PC-3 (cell line): ENCODE measurements around the gene SLC15A3. TPM values are rescaled to one million over a fixed set of nuclear protein-coding genes. Genes with fewer than 3 reads are reported as not detected.
A peak's percentile ranks its signal among the peaks of the same experiment; 100 is the strongest.

Experiments
- ATAC-seq: fragments of 200-7000 bp; cut with Tn5 transposase; 2 replicates; pipeline ENCODE4 v1.9.1; 2020; ENCODE audit warnings: mild to moderate bottlenecking, moderate library complexity
- BruUV-seq: library from RNA; stranded (reverse); fragments of 400-500 nt; replicated peaks from 2 replicates; lab custom pipeline; 2021; lab: Mats Ljungman, UMichigan
- CTCF ChIA-PET: fragments of 300-600 bp; sonication (Branson Sonifier 250); formaldehyde crosslinking; loops from one replicate; lab custom pipeline; 2022; ENCODE audit warnings: antibody characterized with exemption; lab: Charles Lee
- POLR2A ChIA-PET: fragments of 300-600 bp; sonication (Branson Sonifier 250); formaldehyde crosslinking; loops from one replicate; lab custom pipeline; 2022; ENCODE audit warnings: antibody characterized with exemption; ENCODE audit not compliant: unreplicated experiment; lab: Charles Lee
- DNase-seq: peaks from one replicate; pipeline ENCODE4 v3.0.0-alpha.2; 2015
- H2AFZ ChIP-seq: fragments of 300-600 bp; sonication (generic); 2 replicates; pipeline ENCODE4 v1.6.0; 2016; ENCODE audit warnings: antibody characterized with exemption, low read length
- H3F3A ChIP-seq: fragments of 300-600 bp; sonication (generic); one replicate; pipeline ENCODE4 v1.6.0; 2017; ENCODE audit warnings: antibody characterized with exemption, low read length, control low read depth, mild to moderate bottlenecking; ENCODE audit not compliant: unreplicated experiment
- H3K27ac ChIP-seq: fragments of 300-600 bp; sonication (generic); 2 replicates; pipeline ENCODE4 v1.5.1; 2016; ENCODE audit warnings: mild to moderate bottlenecking, low read length
- H3K27me3 ChIP-seq: fragments of 300-600 bp; sonication (generic); 2 replicates; pipeline ENCODE4 v1.6.1; 2016; ENCODE audit warnings: low read length, mixed read lengths
- H3K36me3 ChIP-seq: fragments of 300-600 bp; sonication (generic); 2 replicates; pipeline ENCODE4 v1.6.1; 2016; ENCODE audit warnings: low read depth, mixed run types, low read length, mixed read lengths
- H3K4me1 ChIP-seq: fragments of 300-600 bp; sonication (generic); 2 replicates; pipeline ENCODE4 v1.5.1; 2016; ENCODE audit warnings: low read length; ENCODE audit not compliant: insufficient read depth
- H3K4me2 ChIP-seq: fragments of 300-600 bp; sonication (generic); 2 replicates; pipeline ENCODE4 v1.6.0; 2016; ENCODE audit warnings: low read length
- H3K4me3 ChIP-seq: fragments of 300-600 bp; sonication (generic); 2 replicates; pipeline ENCODE4 v1.5.1; 2016; ENCODE audit warnings: mild to moderate bottlenecking, low read length, mixed read lengths
- H3K79me2 ChIP-seq: fragments of 300-600 bp; sonication (generic); 2 replicates; pipeline ENCODE4 v1.6.1; 2017; ENCODE audit warnings: low read length, mixed read lengths
- H3K9ac ChIP-seq: fragments of 300-600 bp; sonication (generic); 2 replicates; pipeline ENCODE4 v1.6.0; 2016; ENCODE audit warnings: mild to moderate bottlenecking, low read length
- H3K9me2 ChIP-seq: fragments of 300-600 bp; sonication (generic); replicated peaks from 2 replicates; pipeline ENCODE4 v1.6.1; 2016; ENCODE audit warnings: mixed run types, low read length, mixed read lengths
- H3K9me3 ChIP-seq: fragments of 300-600 bp; sonication (generic); 2 replicates; pipeline ENCODE4 v1.6.1; 2016; ENCODE audit warnings: low read length, mixed read lengths
- H4K20me1 ChIP-seq: fragments of 300-600 bp; sonication (generic); 2 replicates; pipeline ENCODE4 v1.6.1; 2016; ENCODE audit warnings: low read length, mixed read lengths
- EZH2 ChIP-seq: fragments of 300-600 bp; sonication (generic); IDR thresholded peaks from one replicate; pipeline ENCODE4 v1.6.1; 2017; ENCODE audit warnings: antibody characterized with exemption, mild to moderate bottlenecking, low read length; ENCODE audit not compliant: unreplicated experiment
- EZH2phosphoT487 ChIP-seq: fragments of 300-600 bp; sonication (generic); IDR thresholded peaks from 2 replicates; pipeline ENCODE4 v1.6.1; 2018; ENCODE audit warnings: mild to moderate bottlenecking, antibody characterized with exemption, low read length, borderline replicate concordance
- intact Hi-C: fragments of 100-400 bp; cut with micrococcal nuclease; formaldehyde crosslinking; loops from 2 replicates; pipeline ENCODE4 v1.9.0; 2023
- total RNA-seq: library from RNA; depleted of rRNA; stranded (reverse); fragments of >200 nt; gene quantifications from 2 replicates; pipeline ENCODE4 v1.2.3, GENCODE V29; 2014
- TF ChIP-seq, protein P1 (sequence below): fragments of 300-600 bp; sonication (generic); conservative IDR thresholded peaks from 2 replicates; pipeline ENCODE4 v1.5.1; 2017; ENCODE audit warnings: antibody characterized with exemption, low read depth, mild to moderate bottlenecking, low read length

Gene SLC15A3
- total RNA-seq, 1 experiment from 2014 or later: not detected

DNA sequence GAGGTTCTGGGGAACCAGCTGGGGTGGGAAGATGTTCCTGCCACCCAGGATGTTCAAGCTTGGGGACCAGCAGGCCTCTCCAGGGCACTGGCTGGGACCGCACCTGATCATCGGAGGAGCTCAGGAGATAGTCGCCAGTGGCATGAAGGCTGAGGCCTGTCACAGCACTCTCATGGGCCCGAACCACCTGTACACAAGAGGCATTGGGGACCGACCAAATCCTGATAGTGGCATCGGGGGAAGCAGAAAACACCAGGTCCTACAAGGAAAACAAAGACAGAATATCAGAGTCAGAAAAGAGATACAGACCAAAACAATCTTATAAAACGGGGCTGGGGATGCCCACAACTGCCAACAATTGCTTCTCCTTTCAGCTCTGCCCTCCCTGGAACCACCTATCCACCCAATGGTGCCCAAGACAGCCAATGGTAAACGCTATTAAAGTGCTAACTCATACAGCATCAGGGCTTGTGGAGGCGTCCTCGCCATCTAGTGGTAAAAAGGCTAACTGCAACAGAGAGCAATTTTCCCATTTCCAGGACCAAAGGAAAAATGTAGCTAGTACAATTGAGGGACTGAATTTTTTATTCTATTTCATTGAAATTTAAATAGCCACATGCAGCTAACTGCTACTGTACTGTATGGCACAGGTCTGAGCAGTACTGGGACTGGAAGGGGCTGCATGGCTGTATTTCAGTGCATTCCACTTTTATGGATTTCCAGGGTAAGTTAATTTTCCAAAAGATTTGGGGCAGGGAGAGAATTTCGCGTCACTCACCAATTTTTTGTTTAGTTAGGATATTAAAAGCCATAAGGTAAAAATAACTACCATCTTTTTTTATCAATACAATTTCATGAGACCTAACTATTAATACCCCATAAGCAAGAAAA, 52.7 kb downstream of the SLC15A3 start:
- intact Hi-C loops: loop anchor here (1.0 kb wide), 2 partner anchors 68 to 124 kb away; no protein-coding TSS in a partner anchor
- Histone ChIP-seq H3K27me3 (no peaks in the 10 kb centered on the region), H3F3A (peaks cover 8% of the 10 kb centered on the region), H3K4me2 (no peak overlapping the region), H4K20me1 (peaks cover 27% of the 10 kb centered on the region), H3K9ac (no peak overlapping the region), H3K9me3 (no peaks in the 10 kb centered on the region), H3K4me3 (no peak overlapping the region), H3K36me3 (peaks cover 97% of the 10 kb centered on the region), H3K9me2 (no peaks in the 10 kb centered on the region), H3K79me2 (peaks cover 23% of the 10 kb centered on the region), H3K4me1 (peaks cover 5% of the 10 kb centered on the region), H2AFZ (no peak overlapping the region), H3K27ac (no peak overlapping the region)
- peak; percentile 96 for ATAC-seq
- POLR2A ChIA-PET: interaction anchor here (0.7 kb wide), 1 partner anchor 623 kb away, joined by 3 read pairs; no protein-coding TSS in a partner anchor
- DNase-seq: peak; percentile 89
- no TSS peak for BruUV-seq
- CTCF ChIA-PET: interaction anchor here (0.5 to 1.6 kb wide), 11 partner anchors 11 to 283 kb away, joined by 3 to 29 read pairs (median 4); partner anchors contain the start of gene TMEM109
- TF ChIP-seq EZH2: no peak
- TF ChIP-seq, protein P1, sequence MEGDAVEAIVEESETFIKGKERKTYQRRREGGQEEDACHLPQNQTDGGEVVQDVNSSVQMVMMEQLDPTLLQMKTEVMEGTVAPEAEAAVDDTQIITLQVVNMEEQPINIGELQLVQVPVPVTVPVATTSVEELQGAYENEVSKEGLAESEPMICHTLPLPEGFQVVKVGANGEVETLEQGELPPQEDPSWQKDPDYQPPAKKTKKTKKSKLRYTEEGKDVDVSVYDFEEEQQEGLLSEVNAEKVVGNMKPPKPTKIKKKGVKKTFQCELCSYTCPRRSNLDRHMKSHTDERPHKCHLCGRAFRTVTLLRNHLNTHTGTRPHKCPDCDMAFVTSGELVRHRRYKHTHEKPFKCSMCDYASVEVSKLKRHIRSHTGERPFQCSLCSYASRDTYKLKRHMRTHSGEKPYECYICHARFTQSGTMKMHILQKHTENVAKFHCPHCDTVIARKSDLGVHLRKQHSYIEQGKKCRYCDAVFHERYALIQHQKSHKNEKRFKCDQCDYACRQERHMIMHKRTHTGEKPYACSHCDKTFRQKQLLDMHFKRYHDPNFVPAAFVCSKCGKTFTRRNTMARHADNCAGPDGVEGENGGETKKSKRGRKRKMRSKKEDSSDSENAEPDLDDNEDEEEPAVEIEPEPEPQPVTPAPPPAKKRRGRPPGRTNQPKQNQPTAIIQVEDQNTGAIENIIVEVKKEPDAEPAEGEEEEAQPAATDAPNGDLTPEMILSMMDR: peak; percentile 97
- no peak for TF ChIP-seq EZH2phosphoT487

DNA sequence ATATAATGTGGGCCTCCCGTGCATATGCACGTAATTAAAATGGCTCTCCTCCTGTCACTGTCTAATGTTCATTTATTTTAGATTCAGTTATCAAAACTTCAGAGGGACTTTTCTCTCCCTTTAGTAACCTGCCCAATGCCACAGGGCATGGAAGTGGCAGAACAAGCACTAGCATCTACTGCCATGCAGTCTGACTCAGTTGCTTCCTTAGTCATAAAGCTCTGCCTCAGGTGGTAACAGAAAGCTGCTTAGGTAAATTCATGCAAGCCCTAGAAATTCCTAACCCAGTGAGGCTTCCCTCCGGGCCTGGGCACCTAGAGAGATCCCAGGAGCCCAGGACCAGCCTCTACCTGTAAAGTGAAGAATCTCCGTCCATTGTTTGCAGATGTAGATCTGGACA, 54.5 kb downstream of the SLC15A3 start:
- no peak for TF ChIP-seq EZH2phosphoT487
- TF ChIP-seq, protein P1: no peak
- no peak for TF ChIP-seq EZH2
- Histone ChIP-seq H3K27me3 (no peaks in the 10 kb centered on the region), H3K36me3 (peaks cover 87% of the 10 kb centered on the region), H3K79me2 (peaks cover 5% of the 10 kb centered on the region), H3K4me2 (no peak overlapping the region), H3K9me2 (no peaks in the 10 kb centered on the region), H3K4me1 (no peaks in the 10 kb centered on the region), H2AFZ (no peak overlapping the region), H3F3A (peaks cover 8% of the 10 kb centered on the region), H3K9me3 (no peaks in the 10 kb centered on the region), H3K27ac (no peak overlapping the region), H3K4me3 (no peak overlapping the region), H3K9ac (no peak overlapping the region), H4K20me1 (peaks cover 9% of the 10 kb centered on the region; the same call in 1 of the 2 replicates)
- ChIA-PET CTCF (no interaction called here), POLR2A (no interaction called here)
- intact Hi-C loops: no loop called here
- TSS peak; percentile 0 for BruUV-seq
- no peak for DNase-seq
- ATAC-seq: no peak
